H9 (cell line): ENCODE measurements around the gene CHD9. TPM values are rescaled to one million over a fixed set of nuclear protein-coding genes. Genes with fewer than 3 reads are reported as not detected.

Experiments
- DNase-seq: peaks from one replicate; pipeline ENCODE4 v3.0.0-alpha.2; 2017
- H2AFZ ChIP-seq: one replicate; pipeline ENCODE4 v1.6.1; 2013; ENCODE audit warnings: mild to moderate bottlenecking, low read length, control low read depth, moderate library complexity
- H2AK5ac ChIP-seq: 2 replicates; pipeline ENCODE4 v1.6.1; 2013; ENCODE audit warnings: low read length, control low read depth, mixed read lengths; ENCODE audit not compliant: insufficient read length
- H2BK120ac ChIP-seq: one replicate; pipeline ENCODE4 v1.6.1; 2013; ENCODE audit warnings: low read depth, mild to moderate bottlenecking, low read length, control low read depth, inconsistent platforms; ENCODE audit not compliant: poor library complexity, severe bottlenecking
- H2BK12ac ChIP-seq: 2 replicates; pipeline ENCODE4 v1.6.1; 2013; ENCODE audit warnings: low read length, control low read depth, mixed read lengths, low read depth; ENCODE audit not compliant: insufficient read length
- H2BK15ac ChIP-seq: 2 replicates; pipeline ENCODE4 v1.6.1; 2013; ENCODE audit warnings: low read depth, low read length, control low read depth
- H2BK20ac ChIP-seq: one replicate; pipeline ENCODE4 v1.6.1; 2013; ENCODE audit warnings: low read depth, mild to moderate bottlenecking, low read length, control low read depth, inconsistent platforms; ENCODE audit not compliant: poor library complexity, severe bottlenecking
- H2BK5ac ChIP-seq: 2 replicates; pipeline ENCODE4 v1.6.1; 2013; ENCODE audit warnings: low read length, control low read depth, mixed read lengths; ENCODE audit not compliant: insufficient read length
- H3K14ac ChIP-seq: 2 replicates; pipeline ENCODE4 v1.6.1; 2013; ENCODE audit warnings: low read length, control low read depth; ENCODE audit not compliant: insufficient read depth
- H3K18ac ChIP-seq: 2 replicates; pipeline ENCODE4 v1.6.1; 2013; ENCODE audit warnings: low read depth, mild to moderate bottlenecking, mixed read lengths, low read length, control low read depth; ENCODE audit not compliant: insufficient read length
- H3K23ac ChIP-seq: 2 replicates; pipeline ENCODE4 v1.6.1; 2013; ENCODE audit warnings: low read length, control low read depth, mixed read lengths, low read depth; ENCODE audit not compliant: insufficient read length
- H3K23me2 ChIP-seq: 2 replicates; pipeline ENCODE4 v1.6.1; 2013; ENCODE audit warnings: low read depth, mild to moderate bottlenecking, mixed read lengths, low read length, control low read depth; ENCODE audit not compliant: insufficient read length, poor library complexity, severe bottlenecking
- H3K27ac ChIP-seq: 2 replicates; pipeline ENCODE4 v1.5.1; 2013; ENCODE audit warnings: low read length, control low read depth, mixed read lengths, low read depth; ENCODE audit not compliant: insufficient read length
- H3K27me3 ChIP-seq: 2 replicates; pipeline ENCODE4 v1.6.1; 2013; ENCODE audit warnings: low read length, control low read depth, inconsistent platforms; ENCODE audit not compliant: insufficient read depth
- H3K4ac ChIP-seq: 2 replicates; pipeline ENCODE4 v1.6.1; 2013; ENCODE audit warnings: low read depth, mild to moderate bottlenecking, control low read depth, inconsistent platforms, low read length, moderate library complexity
- H3K4me1 ChIP-seq: 2 replicates; pipeline ENCODE4 v1.6.1; 2013; ENCODE audit warnings: low read length, control low read depth, inconsistent platforms; ENCODE audit not compliant: insufficient read depth
- H3K4me2 ChIP-seq: 2 replicates; pipeline ENCODE4 v1.6.1; 2013; ENCODE audit warnings: low read length, control low read depth, mixed read lengths; ENCODE audit not compliant: insufficient read length, insufficient read depth
- H3K56ac ChIP-seq: 2 replicates; pipeline ENCODE4 v1.6.1; 2013; ENCODE audit warnings: low read depth, mild to moderate bottlenecking, mixed read lengths, low read length, control low read depth; ENCODE audit not compliant: insufficient read length
- H3K79me1 ChIP-seq: 2 replicates; pipeline ENCODE4 v1.6.1; 2013; ENCODE audit warnings: low read depth, mild to moderate bottlenecking, moderate library complexity, low read length, control low read depth, inconsistent platforms; ENCODE audit not compliant: insufficient read depth, poor library complexity, severe bottlenecking
- H3K79me2 ChIP-seq: 2 replicates; pipeline ENCODE4 v1.6.1; 2013; ENCODE audit warnings: low read length, control low read depth, inconsistent platforms; ENCODE audit not compliant: insufficient read depth
- H3K9ac ChIP-seq: 2 replicates; pipeline ENCODE4 v1.6.1; 2013; ENCODE audit warnings: low read length, control low read depth, mixed read lengths; ENCODE audit not compliant: insufficient read length; ENCODE audit errors: extremely low read depth
- H3K9me3 ChIP-seq: one replicate; pipeline ENCODE4 v1.6.1; 2013; ENCODE audit warnings: low read depth, low read length, inconsistent platforms; ENCODE audit not compliant: control insufficient read depth
- H3T11ph ChIP-seq: one replicate; pipeline ENCODE4 v1.6.1; 2013; ENCODE audit warnings: mild to moderate bottlenecking, low read length, control low read depth, inconsistent platforms
- H4K20me1 ChIP-seq: one replicate; pipeline ENCODE4 v1.6.1; 2013; ENCODE audit not compliant: control insufficient read depth, insufficient read length, insufficient read depth
- H4K5ac ChIP-seq: 2 replicates; pipeline ENCODE4 v1.6.1; 2013; ENCODE audit warnings: low read depth, mild to moderate bottlenecking, mixed read lengths, low read length, control low read depth; ENCODE audit not compliant: insufficient read length
- H4K8ac ChIP-seq: replicated peaks from 2 replicates; pipeline ENCODE4 v1.6.1; 2013; ENCODE audit warnings: low read length, control low read depth, mixed read lengths, low read depth; ENCODE audit not compliant: insufficient read length
- H4K91ac ChIP-seq: 2 replicates; pipeline ENCODE4 v1.6.1; 2013; ENCODE audit warnings: low read depth, mild to moderate bottlenecking, moderate library complexity, mixed read lengths, low read length, control low read depth; ENCODE audit not compliant: insufficient read length
- H3K27ac Mint-ChIP-seq, 3 experiments: 2 replicates in 2 of 3; 3 replicates in 1 of 3; pipeline ENCODE4 v1.8.0; 2020 to 2021; ENCODE audit warnings: mixed read lengths in 3 of 3, mild to moderate bottlenecking in 1 of 3, moderate library complexity in 1 of 3
- H3K27me3 Mint-ChIP-seq: 2 replicates; pipeline ENCODE4 v1.8.0; 2021; ENCODE audit warnings: low read depth, mild to moderate bottlenecking, moderate library complexity, mixed read lengths
- H3K36me3 Mint-ChIP-seq, 3 experiments: 2 replicates in 2 of 3; 3 replicates in 1 of 3; pipeline ENCODE4 v1.8.0; 2020 to 2021; ENCODE audit warnings: low read depth in 3 of 3, mixed read lengths in 3 of 3; ENCODE audit not compliant: insufficient read depth in 1 of 3
- H3K4me1 Mint-ChIP-seq, 2 experiments: 2 replicates each; pipeline ENCODE4 v1.8.0; 2020; ENCODE audit warnings: mixed read lengths in 2 of 2
- H3K4me3 Mint-ChIP-seq, 2 experiments: 2 replicates in 1 of 2; 3 replicates in 1 of 2; pipeline ENCODE4 v1.8.0; 2020 to 2021; ENCODE audit warnings: mild to moderate bottlenecking in 2 of 2, mixed read lengths in 2 of 2, moderate library complexity in 1 of 2
- H3K9me3 Mint-ChIP-seq, 2 experiments: 2 replicates in 1 of 2; 3 replicates in 1 of 2; pipeline ENCODE4 v1.8.0; 2020; ENCODE audit warnings: mild to moderate bottlenecking in 2 of 2, mixed read lengths in 2 of 2, moderate library complexity in 1 of 2
- CTCF ChIP-seq: fragments of 200-600 bp; sonication (generic); conservative IDR thresholded peaks from 3 replicates; pipeline ENCODE4 v1.8.0; 2021; ENCODE audit warnings: antibody characterized with exemption, mild to moderate bottlenecking
- WGBS: extraction: QIAGEN DNeasy Blood & Tissue Kit; methylation state at CpG from one replicate; pipeline ENCODE4 v1.1.7; 2013; ENCODE audit warnings: missing lambda C conversion rate, low lambda C conversion rate, mixed read lengths; ENCODE audit not compliant: insufficient read length; ENCODE audit errors: extremely low coverage; 5-methylcytosine and 5-hydroxymethylcytosine counted together
- total RNA-seq: library from RNA; stranded (reverse); gene quantifications from 2 replicates; pipeline ENCODE4 v1.2.1, GENCODE V29; 2021

The CHD9 gene
- total RNA-seq, 1 experiment from 2014 or later: 46.2 TPM

GRCh38 chr16:53304334-53304733 lies 249.5 kb downstream of the CHD9 start:
- DNase-seq: no peak
- H3K36me3 Mint-ChIP-seq: peaks cover 39 to 75% (median 72%) of the 10 kb centered on the region in 3 experiments; a peak in 6 of 7 replicates
- no peaks in the 10 kb centered on the region for H4K20me1 ChIP-seq
- H2BK20ac ChIP-seq: no peak overlapping the region
- H3K23ac ChIP-seq: no peak overlapping the region
- H3K4me3 Mint-ChIP-seq: no peak overlapping the region
- no peak overlapping the region for H3K18ac ChIP-seq
- no peak overlapping the region for H4K5ac ChIP-seq
- no peak overlapping the region for H4K91ac ChIP-seq
- H3K9ac ChIP-seq: no peak overlapping the region
- no peaks in the 10 kb centered on the region for H3K23me2 ChIP-seq
- H2BK5ac ChIP-seq: no peak overlapping the region
- H3K9me3 ChIP-seq: no peaks in the 10 kb centered on the region
- H3K4ac ChIP-seq: no peak overlapping the region
- no peak overlapping the region for H3K27ac Mint-ChIP-seq
- no peak overlapping the region for H2BK12ac ChIP-seq
- no peak overlapping the region for H3K27ac ChIP-seq
- H3K14ac ChIP-seq: no peak overlapping the region
- no peak overlapping the region for H3K4me2 ChIP-seq
- no peak overlapping the region for H2AFZ ChIP-seq
- no peak overlapping the region for H4K8ac ChIP-seq
- H3K9me3 Mint-ChIP-seq: no peaks in the 10 kb centered on the region
- no peaks in the 10 kb centered on the region for H3K4me1 ChIP-seq
- H3K79me1 ChIP-seq: no peaks in the 10 kb centered on the region
- H3K4me1 Mint-ChIP-seq: no peaks in the 10 kb centered on the region
- H2AK5ac ChIP-seq: no peak overlapping the region
- no CpG with 5 or more reads among the region's 2 CpGs for WGBS
- TF ChIP-seq CTCF: no peak
- no peaks in the 10 kb centered on the region for H3K79me2 ChIP-seq
- no peaks in the 10 kb centered on the region for H3K27me3 ChIP-seq
- H3T11ph ChIP-seq: no peak overlapping the region
- H2BK15ac ChIP-seq: no peak overlapping the region
- no peak overlapping the region for H2BK120ac ChIP-seq
- H3K56ac ChIP-seq: no peak overlapping the region
- no peaks in the 10 kb centered on the region for H3K27me3 Mint-ChIP-seq
